Calu3 (cell line): ENCODE data around the gene RXFP3. TPM values are rescaled to one million over a fixed set of nuclear protein-coding genes. Genes with fewer than 3 reads are reported as not detected.

ENCODE experiments used
- BruUV-seq: library from RNA; stranded (reverse); fragments of 400-500 nt; replicated peaks from 2 replicates; lab custom pipeline; 2021; lab: Mats Ljungman, UMichigan
- CTCF ChIA-PET: fragments of 300-600 bp; sonication (Branson Sonifier 250); formaldehyde crosslinking; loops from one replicate; lab custom pipeline; 2022; ENCODE audit warnings: antibody characterized with exemption; lab: Charles Lee
- DNase-seq: peaks from one replicate; pipeline ENCODE4 v3.0.0; 2022
- H3K27ac Mint-ChIP-seq: one replicate; pipeline ENCODE4 v1.8.0; 2022; ENCODE audit warnings: mixed read lengths; ENCODE audit not compliant: unreplicated experiment
- H3K27me3 Mint-ChIP-seq: one replicate; pipeline ENCODE4 v1.8.0; 2022; ENCODE audit warnings: mixed read lengths; ENCODE audit not compliant: unreplicated experiment
- H3K36me3 Mint-ChIP-seq: one replicate; pipeline ENCODE4 v1.8.0; 2022; ENCODE audit warnings: mild to moderate bottlenecking, moderate library complexity, mixed read lengths; ENCODE audit not compliant: insufficient read depth, unreplicated experiment
- H3K4me1 Mint-ChIP-seq: one replicate; pipeline ENCODE4 v1.8.0; 2022; ENCODE audit warnings: mild to moderate bottlenecking, low read depth, mixed read lengths; ENCODE audit not compliant: unreplicated experiment
- H3K4me3 Mint-ChIP-seq: one replicate; pipeline ENCODE4 v1.8.0; 2022; ENCODE audit warnings: mild to moderate bottlenecking, low read depth, moderate library complexity, mixed read lengths; ENCODE audit not compliant: unreplicated experiment
- H3K9me3 Mint-ChIP-seq: one replicate; pipeline ENCODE4 v1.8.0; 2022; ENCODE audit warnings: low read depth, mixed read lengths; ENCODE audit not compliant: unreplicated experiment
- CTCF ChIP-seq: fragments of 200-600 bp; IDR thresholded peaks from one replicate; pipeline ENCODE4 v1.8.0; 2022; ENCODE audit warnings: antibody characterized with exemption; ENCODE audit not compliant: unreplicated experiment
- intact Hi-C: fragments of 100-400 bp; cut with micrococcal nuclease; formaldehyde crosslinking; loops from one replicate; pipeline ENCODE4 v1.10.0; 2022; ENCODE audit not compliant: unreplicated experiment
- total RNA-seq: library from RNA; stranded (reverse); gene quantifications from 2 replicates; pipeline ENCODE4 v1.2.3, GENCODE V29; 2022

RXFP3 gene
- total RNA-seq, 1 experiment from 2014 or later: not detected

DNA sequence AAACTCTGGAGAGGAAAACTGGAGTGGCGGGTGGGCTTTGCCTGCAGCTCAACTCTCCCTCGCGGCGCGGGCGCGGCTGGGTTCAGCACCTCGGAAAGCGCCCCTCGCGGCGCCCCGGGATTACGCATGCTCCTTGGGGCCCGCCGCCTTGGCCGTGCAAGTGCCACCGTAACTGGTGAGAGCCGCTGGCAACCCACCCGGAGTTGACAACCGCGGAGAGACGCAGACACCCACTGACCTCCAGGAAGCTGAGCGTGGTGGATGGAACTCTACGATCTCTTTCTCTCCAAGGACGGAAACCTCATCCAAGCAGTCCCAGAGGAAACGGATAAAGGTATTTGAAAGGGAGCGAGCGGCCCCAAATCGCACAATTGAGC is 194 bp upstream of the RXFP3 start:
- H3K4me1 Mint-ChIP-seq: peaks cover 9% of the 10 kb centered on the region
- no peaks in the 10 kb centered on the region for H3K36me3 Mint-ChIP-seq
- CTCF ChIA-PET: interaction anchor here (2.0 kb wide), 1 partner anchor 500 kb away, joined by 14 read pairs; no protein-coding TSS in a partner anchor
- intact Hi-C loops: loop anchor here (10.0 kb wide), 2 partner anchors 171 to 351 kb away; no protein-coding TSS in a partner anchor
- H3K27ac Mint-ChIP-seq: no peak overlapping the region
- peaks cover 43% of the 10 kb centered on the region for H3K27me3 Mint-ChIP-seq
- no peaks in the 10 kb centered on the region for H3K9me3 Mint-ChIP-seq
- TF ChIP-seq CTCF: no peak
- no TSS peak for BruUV-seq
- peak; percentile 4 for DNase-seq
- H3K4me3 Mint-ChIP-seq: no peak overlapping the region

- H3K4me3 Mint-ChIP-seq: no peak overlapping the region
- TF ChIP-seq CTCF: no peak
- intact Hi-C loops: loop anchor here (10.0 kb wide), 2 partner anchors 172 to 352 kb away; no protein-coding TSS in a partner anchor
- CTCF ChIA-PET: no interaction called here
- H3K4me1 Mint-ChIP-seq: peaks cover 9% of the 10 kb centered on the region
- H3K27me3 Mint-ChIP-seq: peaks cover 43% of the 10 kb centered on the region
- BruUV-seq: no TSS peak
- no peaks in the 10 kb centered on the region for H3K36me3 Mint-ChIP-seq
- no peak for DNase-seq
- H3K9me3 Mint-ChIP-seq: no peaks in the 10 kb centered on the region
- no peak overlapping the region for H3K27ac Mint-ChIP-seq
These were observed 976 bp downstream of the RXFP3 start for GRCh38 chr5:33937017-33937706.

DNA sequence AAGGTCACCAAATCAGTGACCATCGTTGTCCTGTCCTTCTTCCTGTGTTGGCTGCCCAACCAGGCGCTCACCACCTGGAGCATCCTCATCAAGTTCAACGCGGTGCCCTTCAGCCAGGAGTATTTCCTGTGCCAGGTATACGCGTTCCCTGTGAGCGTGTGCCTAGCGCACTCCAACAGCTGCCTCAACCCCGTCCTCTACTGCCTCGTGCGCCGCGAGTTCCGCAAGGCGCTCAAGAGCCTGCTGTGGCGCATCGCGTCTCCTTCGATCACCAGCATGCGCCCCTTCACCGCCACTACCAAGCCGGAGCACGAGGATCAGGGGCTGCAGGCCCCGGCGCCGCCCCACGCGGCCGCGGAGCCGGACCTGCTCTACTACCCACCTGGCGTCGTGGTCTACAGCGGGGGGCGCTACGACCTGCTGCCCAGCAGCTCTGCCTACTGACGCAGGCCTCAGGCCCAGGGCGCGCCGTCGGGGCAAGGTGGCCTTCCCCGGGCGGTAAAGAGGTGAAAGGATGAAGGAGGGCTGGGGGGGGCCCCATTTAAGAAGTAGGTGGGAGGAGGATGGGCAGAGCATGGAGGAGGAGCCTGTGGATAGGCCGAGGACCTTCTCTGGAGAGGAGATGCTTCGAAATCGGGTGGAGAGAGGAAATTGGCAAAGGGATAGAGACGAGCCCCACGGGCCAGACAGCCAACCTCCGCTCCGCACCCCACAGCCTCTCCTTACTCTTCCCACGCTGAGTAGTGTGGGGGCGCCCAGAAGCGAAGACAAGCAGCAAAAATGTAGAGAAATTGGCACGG is 1.7 kb downstream of the RXFP3 start:
- intact Hi-C loops: loop anchor here (10.0 kb wide), 2 partner anchors 173 to 353 kb away; no protein-coding TSS in a partner anchor
- Mint-ChIP-seq H3K4me3 (no peak overlapping the region), H3K9me3 (no peaks in the 10 kb centered on the region), H3K27ac (no peak overlapping the region), H3K4me1 (peaks cover 9% of the 10 kb centered on the region), H3K36me3 (no peaks in the 10 kb centered on the region), H3K27me3 (peaks cover 46% of the 10 kb centered on the region)
- DNase-seq: no peak
- CTCF ChIA-PET: no interaction called here
- TF ChIP-seq CTCF: no peak
- no TSS peak for BruUV-seq

DNA sequence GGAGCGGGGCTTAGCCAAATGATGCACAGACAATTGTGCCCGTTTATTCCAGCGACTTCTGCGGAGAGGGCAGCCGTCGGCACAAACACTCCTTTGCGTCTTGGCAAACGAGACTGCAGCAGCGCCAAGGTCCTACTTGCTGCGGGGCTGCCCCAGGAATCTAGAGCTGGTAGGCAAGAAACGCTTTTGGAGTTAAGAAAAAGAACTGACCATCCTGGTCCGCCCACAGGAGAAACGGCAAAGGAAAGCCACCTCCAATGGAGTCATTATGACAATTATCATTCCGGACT is 2.3 kb downstream of the RXFP3 start:
- no TSS peak for BruUV-seq
- Mint-ChIP-seq H3K27me3 (peaks cover 51% of the 10 kb centered on the region), H3K4me1 (peaks cover 9% of the 10 kb centered on the region), H3K9me3 (no peaks in the 10 kb centered on the region), H3K4me3 (no peak overlapping the region), H3K27ac (no peak overlapping the region), H3K36me3 (no peaks in the 10 kb centered on the region)
- intact Hi-C loops: loop anchor here (10.0 kb wide), 2 partner anchors 174 to 354 kb away; no protein-coding TSS in a partner anchor
- TF ChIP-seq CTCF: no peak
- no peak for DNase-seq
- CTCF ChIA-PET: no interaction called here
